KG1 (cell line): ENCODE measurements around the gene RNF17.

ENCODE experiments used
- DNase-seq: peaks from one replicate; lab custom pipeline; 2025; lab: John Stamatoyannopoulos, UW

The RNF17 gene

DNA sequence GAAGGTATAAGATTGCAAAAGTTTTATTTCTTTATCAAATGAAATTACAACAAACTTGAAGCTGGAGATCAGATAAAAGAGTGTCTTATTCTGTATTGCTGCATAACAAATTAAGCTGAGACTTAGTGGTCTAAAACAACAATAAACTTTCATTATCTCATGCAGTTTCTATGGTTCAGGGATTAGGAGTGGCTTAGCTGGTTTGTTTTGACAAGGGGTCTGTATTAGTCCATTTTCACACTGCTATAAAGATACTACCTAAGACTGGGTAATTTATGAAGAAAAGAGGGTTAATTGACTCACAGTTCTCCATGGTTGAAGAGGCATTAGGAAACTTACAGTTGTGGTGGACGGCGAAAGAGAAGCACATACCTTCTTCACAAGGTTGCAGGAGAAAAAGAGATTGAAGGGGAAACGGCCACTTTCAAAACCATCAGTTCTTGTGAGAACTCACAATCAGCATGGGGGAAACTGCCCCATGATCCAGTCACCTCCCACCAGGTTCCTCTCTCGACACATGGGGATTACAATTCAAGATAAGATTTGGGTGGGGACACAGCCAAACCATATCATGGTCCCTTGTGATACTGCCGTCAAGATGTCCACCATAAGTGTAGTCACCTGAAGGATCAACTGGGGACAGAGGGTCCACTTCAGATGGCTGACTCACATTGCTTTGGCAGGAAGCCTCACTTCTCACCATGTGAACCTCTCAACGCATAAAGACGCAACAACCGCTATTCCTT, 97.8 kb downstream of the RNF17 start:
- DNase-seq: no peak

DNA sequence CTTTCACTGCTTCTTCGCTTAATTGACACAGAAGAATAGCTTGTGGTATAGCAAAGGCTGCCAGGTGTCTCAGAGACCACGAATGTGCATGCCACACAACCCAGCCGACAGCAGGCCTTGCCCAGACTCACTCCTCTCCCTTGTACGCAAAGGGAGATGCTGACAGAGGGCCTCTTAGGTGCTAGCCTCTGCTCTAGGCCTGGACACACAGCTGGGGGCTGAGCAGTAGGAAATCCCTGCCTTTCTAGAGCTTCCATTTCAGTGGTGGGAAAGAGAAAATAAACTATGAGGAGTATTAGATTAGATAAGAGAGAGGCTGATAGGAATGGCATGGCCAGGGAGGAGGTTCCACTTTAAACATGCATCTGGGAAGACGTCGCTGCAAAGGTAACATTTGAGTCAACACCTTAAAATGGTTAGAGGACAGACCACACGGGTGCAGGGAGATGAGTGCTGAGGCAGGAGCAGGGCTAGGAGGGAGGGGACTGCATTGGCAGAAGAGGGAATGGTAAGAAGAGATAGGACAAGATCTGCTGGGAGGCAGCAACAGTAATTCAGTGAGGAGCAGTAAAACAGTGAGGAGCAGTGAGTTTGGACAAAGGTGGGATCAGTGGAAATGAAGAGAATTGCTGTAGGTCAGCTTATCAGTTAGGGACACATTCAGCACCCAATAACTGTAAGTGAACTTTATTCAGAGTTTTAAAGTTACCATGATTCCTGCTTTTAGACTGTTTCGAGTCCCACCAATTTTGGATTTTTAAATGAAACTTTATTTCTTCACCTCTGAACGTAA, 100.0 kb downstream of the RNF17 start:
- no peak for DNase-seq

DNA sequence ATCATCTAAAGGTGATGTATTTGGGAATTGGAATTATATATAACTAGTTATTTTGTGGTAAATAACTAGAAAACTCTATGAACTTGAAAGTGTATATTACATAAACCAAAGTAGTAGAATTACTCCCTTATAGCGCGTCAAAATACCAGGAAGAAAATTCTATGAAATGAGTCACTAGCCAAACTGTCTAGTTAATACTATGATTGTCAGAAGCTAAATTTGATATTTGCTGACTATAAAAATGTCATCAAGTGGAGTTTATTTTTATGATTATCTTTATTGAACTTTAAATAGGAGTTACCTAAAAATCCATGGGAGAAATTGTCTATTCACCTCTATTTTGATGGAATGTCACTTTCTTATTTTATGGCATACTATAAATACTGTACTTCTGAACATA, 100.6 kb downstream of the RNF17 start:
- DNase-seq: no peak

DNA sequence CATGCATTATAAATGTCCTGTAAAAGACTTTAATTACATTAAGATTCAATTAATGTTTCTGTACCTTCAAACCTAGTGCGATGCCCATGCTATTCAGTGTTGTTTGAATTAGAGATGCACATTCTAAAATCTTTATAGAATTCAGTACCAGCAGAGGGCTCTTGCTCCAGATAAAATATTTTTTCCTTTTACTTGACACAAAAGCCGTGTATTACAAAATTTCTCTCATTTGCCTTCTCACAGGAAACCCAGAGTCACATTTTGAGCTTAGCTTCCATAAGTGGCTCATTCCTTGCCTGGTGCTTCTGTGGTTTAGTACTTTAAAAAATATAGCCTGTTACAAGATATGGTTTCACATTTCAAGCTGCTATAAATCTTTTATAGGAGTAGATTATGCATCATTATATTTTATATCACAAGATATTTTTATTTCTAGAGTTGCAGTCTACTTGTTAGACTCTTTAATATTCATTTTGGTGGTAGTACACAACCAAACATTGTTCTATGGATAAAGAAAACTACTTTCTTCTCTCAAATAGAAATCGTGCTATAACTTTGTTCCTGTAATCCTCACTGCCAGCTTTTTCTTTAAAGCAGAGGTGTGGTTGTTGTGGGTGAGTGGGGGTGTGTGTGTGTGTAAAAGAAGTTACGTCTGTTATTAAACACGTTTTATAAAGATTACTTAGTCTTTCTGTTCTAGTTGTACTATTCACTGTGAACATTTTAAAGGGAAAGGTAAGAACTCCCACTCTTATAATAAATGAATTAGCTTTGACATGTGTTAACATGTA, 101.4 kb downstream of the RNF17 start:
- peak; percentile 17 for DNase-seq

DNA sequence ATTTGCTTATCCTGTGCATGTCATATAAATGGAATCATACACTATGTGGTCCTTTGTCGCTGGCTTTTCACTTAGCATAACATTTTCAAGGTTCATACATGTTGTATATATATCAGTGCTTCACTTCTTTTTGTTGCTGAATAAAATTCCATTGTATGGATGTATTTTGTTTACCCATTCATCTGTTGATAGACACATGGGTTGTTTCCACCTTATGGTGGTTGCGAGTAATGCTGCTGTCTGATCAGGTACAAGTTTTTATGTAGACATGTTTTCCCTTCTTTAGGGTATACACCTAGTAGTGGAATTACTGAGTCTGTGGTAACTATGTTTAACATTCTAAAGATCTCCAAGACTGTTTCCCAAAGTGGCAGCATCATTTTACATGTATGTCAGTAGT, 102.5 kb downstream of the RNF17 start:
- no peak for DNase-seq

DNA sequence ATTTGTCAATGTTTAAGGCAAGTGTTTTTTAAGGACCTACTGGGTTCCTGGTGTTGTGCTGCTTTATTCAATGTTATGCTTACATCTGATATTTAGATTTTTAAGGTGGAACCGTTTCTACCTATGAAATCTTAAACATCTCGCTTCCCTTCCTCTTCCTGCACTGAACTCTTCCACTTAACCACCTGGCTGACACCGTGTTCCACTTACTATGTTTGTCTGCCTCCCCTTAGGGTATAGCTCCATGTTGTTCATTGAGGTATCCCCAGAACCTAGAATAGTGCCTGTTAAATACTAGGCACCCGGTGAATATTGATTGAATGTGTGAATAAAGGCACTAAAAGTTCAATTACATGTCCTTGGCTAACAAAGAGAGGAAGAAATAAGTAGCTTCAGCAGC, 104.9 kb downstream of the RNF17 start:
- DNase-seq: no peak

DNA sequence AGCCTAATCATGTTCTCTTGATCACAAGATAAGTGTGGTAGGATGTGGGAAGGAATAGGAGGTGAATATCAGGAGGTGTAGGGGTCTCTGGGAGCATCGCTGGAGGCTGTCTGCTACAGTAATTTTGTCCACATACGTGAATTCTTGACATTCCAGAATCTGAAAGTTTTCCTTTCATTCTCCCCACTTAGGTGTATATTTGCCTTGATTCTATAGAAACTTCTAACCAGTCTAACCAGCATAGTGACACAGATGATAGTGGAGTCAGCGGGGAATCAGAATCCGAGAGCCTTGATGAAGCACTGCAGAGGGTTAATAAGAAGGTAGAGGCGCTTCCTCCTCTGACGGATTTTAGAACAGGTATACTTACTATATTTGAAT, 106.4 kb downstream of the RNF17 start:
- no peak for DNase-seq

DNA sequence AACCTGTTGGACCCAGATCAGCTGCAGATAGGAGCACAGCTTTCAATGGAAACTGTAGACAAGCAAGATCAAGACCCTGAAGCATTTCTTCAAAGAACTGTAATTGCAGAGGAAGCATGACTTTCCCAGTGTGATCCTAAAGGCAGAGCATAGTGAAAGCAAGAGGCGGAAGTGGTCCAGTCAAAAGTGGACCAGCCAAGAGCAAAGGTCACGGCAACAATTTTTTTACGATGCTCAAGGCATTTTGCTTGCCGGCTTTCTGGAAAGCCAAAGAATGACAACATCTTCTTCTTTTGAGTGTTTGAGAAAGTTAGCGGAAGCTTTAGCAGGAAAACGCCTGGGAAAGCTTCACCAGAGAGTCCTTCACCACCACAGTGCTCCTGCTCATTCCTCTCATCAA, 111.6 kb downstream of the RNF17 start:
- DNase-seq: no peak

DNA sequence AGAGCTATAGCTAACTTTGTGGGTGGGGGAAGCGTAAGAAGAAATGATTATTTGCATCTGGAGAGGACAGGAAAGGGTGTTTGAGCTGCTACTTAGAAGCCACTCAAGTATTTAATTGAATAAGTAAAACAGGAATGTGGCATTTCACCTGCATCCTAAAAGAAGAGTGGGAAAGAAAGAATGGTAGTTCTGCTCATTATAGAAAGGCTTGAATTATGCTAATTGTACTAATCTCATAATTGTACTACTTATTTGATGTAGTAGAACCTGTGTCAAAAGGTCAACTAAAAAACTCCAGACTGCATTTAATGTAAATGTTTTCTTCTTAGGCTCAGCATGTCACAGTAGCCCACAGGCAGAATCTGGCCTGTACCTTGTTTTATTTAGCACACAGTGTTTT, 113.6 kb downstream of the RNF17 start:
- no peak for DNase-seq

DNA sequence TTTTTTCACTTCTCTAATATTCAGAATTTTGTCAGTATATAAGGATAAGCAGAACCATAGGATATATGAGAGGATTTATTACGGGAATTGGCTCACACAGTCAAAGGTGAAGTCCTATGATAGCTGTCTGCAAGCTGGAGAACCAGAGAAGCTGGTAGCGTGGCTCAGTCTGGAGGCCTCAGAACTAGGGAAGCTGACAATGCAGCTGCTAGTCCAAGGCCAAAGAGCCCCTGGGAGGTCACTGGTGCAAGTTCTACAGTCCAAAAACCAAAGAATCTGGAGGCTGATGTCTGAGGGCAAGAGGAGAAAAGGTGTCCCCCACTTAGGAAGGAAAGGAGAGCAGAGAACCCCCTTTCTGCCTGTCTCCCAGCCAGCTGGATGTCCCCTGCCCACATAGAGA, 114.4 kb downstream of the RNF17 start:
- no peak for DNase-seq

DNA sequence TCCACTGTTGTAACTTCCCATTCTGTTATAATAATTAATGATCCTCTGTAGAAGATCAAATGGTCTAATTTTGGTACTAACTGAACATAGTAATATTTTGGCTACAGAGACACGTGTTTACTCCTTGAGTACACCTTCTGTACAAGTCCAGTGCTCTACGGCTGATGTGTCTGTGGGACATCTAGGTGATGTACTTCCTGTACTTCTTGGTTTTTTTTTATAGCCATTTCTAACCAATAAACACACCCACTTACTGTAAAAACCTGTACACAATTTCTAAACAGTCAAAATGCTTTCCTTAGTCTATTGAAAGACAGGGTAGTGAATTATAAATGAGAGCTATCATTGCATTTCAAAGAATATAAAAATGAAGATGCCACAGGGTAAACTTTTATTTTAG, 118.7 kb downstream of the RNF17 start:
- DNase-seq: no peak

DNA sequence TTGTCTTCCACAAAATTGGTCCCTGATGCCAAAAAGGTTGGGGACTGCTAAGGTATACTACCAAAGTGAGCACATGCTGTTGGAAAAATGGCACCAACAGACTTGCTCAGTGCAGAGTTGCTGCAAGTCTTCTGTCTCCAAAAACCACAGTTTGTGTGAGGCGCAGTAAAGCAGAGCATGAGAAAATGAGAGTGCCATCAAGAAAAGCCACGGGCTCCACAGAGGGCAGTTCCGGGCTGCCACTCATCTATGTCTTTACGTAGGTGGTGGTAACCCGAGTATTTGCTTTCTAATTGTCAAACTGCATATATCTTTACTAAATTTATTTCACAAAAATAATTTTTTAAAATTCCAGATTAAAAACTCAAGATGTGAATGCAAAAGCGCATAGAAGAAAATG, 123.8 kb downstream of the RNF17 start:
- DNase-seq: no peak

DNA sequence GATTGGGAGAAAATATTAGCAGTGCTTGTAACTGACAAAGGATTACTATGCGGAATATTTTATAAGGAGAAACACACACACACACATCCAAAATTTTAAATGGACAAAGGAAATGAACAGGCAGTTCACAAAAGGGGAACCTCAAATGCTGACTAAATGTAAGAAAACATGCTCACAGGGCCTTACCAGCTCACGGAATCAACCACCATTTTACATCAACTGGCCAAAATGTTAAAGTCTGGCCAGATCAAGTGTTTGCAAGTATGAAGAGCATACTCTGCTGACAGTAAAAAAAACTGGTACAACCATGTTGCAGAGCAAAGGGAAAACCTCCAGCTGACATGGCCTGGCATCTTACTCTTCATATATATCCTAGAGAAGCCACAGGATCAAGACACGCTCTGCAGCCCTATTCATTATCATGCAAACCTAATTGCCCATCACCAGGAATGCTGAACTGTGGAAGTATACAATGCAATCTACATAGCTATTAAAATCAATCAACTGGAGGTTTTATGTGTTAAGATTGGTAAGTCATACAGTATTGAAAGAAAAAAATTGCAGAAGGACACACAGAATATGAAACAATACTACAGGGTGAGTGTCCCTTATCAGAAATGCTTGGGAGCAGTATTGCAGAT, 124.4 kb downstream of the RNF17 start:
- no peak for DNase-seq

DNA sequence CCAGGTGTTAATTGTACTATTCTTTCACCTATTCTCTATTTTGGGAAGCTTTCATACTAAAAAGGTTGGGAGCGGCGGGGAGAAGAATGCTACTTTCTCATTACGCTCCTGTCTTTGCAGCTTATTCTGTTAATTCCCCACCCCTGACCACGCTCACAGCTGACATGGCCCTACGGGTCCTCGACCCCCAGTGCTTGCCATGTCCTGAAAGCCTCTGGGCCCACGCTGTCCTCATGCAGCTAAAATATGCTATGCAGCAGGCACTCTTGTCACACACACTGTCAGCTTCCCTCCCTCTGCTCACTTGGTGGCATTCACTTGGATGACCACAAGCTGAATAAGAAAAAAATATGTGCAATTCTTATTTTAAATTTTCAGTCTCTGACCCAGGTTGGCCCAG, 126.3 kb downstream of the RNF17 start:
- no peak for DNase-seq

DNA sequence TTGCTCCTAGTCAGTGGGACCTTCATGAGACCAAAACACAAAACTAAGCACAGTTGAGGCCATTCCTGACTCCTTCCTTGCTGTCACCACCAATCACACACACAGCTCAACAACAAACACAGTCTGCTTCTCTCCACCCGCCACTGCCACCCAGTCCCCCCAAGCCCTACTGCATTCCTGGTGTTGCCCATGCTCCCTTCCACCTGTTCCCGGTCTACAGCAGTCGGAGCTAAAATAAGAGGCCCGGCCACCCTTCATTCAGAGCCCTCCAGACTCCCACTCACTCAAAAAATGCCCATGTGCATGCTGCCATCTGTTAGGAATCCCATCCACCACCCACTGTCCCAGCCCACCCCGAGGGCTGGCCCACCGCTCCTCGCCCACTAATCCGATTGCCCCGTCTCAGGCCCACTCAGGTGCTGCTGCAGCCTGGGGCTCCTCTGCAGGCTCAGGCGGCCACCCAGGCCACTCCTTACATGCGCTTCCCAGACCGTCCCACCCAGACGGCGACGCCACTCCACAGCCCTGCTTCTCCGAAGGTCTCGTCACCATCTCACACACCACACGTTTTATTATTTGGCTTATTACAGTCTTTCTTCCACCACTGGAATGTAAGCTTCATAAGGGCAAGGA, 127.6 kb downstream of the RNF17 start:
- no peak for DNase-seq

DNA sequence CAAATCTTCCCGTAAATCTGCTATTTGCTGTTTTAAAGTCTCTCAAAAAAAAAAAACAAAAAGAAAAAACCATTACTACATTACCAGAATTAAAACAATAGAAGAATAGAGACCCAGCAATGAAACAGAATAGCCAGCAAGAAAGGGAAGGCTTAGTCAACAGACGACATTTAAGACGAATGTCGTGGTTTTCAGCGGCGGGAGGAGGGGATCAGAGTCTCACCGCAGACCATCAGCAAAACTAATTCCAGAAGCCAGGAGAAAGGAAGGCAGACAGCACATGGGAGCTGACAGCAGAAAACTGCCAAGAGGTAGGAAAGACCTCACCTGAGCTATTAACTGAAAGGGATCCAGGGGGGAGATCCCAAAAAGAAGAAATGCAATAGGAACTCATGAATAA, 128.9 kb downstream of the RNF17 start:
- DNase-seq: no peak

DNA sequence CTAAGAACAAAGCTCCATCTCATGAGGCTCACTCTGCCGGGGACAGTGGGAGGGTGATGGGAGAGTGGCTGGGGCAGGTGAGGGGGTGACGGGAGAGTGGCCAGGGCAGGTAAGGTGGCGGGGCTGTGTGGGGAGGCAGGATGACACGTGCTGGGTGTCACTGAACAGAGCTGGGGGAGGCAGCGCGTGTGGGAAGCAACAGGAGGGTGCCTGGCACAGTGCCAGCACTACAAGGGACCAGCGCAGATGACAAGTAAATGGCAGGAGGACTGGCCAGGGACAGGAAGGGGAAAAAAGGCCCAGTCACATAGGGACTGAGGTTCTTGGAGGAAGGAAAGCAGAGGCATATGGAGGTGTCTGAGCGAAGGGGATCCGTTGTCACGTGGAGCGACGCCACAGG, 129.9 kb downstream of the RNF17 start:
- DNase-seq: no peak

DNA sequence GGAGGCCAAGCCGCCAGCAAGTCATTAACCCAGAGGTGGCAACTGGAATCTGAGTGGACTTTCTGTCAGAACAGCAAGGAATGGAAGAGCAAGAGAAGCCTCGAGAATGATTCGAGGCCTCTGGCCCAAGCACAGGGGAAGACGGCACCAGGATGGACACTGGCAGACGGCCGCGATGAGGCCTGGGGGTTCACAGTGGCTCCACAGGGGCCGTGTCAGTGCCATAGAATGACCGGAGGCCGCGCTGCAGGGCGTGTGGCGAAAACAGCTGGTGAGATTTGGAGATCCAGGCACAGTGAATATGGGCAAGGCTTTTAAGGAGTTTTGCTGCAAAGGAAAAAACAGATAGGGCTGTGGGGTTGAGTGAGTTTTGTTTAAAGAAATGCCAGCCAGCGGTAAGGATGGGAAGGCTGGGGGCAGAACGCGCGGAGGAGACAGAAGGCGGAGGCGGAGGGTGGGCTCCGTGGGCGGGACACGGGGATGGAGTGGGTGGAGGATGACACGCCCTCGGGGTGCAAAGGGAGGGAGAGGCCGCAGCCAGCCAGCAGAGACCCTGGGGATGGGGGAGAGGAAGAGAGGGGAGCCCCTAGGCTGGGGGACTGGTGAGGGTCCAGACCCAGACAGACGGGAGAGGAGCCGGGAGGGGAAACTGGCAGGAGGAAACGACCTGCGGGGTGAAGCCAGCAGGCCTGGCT, 130.5 kb downstream of the RNF17 start:
- DNase-seq: no peak

DNA sequence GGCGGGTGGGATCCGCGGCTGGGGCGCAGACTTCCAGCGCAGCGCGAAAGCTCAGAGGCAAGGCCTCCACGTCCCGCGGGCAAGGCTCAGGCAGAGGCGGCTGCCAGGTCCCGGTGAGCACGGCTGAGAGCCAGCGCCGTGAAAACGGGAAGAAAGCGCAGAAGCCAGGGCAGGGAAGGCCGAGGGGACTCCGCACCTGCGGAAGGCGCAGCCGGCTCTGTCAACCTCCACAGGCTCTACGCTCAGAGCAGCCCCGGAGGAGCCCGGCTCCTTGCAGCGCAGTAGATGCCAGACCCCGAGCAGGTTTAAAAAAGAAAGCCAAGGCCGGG, 131.0 kb downstream of the RNF17 start:
- no peak for DNase-seq

DNA sequence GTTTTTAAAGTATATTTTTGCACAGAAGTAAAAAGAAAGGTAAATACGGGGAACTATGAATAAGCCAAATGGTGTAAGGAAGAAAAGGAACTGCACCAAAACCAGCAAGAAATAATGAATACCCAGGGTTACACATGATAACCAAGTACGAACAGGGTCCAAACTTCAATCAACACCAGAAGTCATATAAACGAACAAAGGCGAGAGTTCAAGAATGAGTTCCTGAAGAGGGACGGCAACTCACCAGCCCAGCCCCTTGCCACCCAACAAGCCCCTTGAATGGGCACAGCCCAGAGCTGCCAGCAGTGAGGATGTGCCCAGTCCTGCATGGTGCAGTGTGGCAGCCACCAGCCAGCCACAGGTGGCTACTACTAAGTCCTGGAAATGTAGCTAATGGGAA, 132.1 kb downstream of the RNF17 start:
- DNase-seq: no peak

DNA sequence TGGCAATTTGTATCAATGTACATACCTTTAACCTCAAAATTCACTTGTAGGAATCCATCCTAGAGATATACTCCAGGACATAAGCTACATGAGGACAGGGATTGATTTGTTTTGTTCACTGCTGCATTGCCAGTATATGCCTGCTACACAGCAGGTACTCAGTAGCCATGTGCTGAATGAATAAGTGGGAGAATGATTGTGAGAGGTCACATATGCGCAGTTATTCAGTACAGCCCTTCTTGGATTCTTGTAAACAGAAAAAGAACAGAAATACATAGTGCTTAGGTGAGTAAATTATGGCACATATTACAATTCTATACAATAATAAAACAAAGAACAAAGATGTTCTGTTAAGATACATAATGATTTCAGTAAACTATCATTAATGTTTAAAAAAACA, 133.3 kb downstream of the RNF17 start:
- DNase-seq: no peak

DNA sequence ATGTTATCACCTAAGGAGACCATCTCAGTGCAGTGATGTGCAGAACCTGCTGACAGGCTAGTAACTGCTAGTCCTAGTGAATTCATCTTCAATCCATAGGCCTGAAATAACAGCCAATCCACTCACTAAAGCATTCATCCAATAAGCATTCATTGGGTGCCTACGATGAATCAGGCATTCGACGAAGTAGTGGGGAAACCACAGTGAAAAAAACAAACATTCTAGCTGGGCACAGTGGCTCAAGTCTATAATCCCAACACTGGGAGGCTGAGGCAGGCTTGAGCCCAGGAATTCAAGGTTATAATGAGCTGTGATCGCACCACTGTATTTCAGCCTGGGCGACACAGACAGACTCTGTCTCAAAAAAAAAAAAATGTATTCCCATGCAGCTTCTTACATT, 135.6 kb downstream of the RNF17 start:
- no peak for DNase-seq
